Lower leg skin (tissue), 3 donors: ENCODE data around the gene MEP1A.

Experiments
- CTCF ChIP-seq, 3 donors: fragments of 450-650 bp; IDR thresholded peaks; one replicate each; pipeline ENCODE4 v1.5.1; 2016; ENCODE audit warnings: antibody characterized with exemption in 3 of 3, mild to moderate bottlenecking in 3 of 3, moderate library complexity in 2 of 3
- POLR2A ChIP-seq, 2 donors: fragments of 450-650 bp; IDR thresholded peaks; one replicate each; pipeline ENCODE4 v1.6.1; 2016 to 2017; ENCODE audit warnings: antibody characterized with exemption in 2 of 2, mild to moderate bottlenecking in 1 of 2, moderate library complexity in 1 of 2

DNA sequence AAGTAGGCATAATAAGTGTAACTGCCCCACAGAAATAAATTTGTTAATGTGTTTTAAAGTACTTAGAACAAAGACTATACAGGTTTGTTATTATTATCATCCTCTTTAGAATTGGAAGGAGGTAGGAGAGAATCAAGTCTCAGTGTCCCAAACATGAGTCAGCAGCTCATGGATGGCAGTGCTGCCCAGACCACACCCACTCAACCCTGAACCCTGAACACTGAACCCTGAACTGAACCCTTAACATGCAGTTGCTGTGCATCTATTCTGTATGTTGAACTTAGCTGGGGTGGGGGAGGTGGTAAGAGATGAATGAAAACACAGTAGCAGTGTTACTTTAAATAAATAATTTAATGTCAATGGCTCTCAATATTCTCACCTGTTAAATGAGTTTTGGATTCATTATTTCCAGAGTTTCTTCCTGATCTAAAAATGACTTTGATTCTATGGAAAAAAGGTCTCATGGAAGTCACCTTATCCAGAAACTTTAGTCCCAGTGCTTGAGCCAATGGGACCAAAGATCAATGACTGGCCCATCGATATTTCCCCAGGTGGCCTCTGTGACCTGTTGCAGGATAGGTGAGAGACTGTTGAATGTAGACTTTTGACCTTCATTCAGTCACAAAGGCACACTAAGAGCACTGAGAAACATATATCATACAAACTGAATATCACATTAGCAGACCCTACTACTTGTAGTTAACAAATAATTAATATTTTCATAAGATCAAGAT, 49.6 kb upstream of the MEP1A start:
- no peak for TF ChIP-seq CTCF (IDR thresholded peaks at IDR 0.05)
- no peak for TF ChIP-seq POLR2A (IDR thresholded peaks at IDR 0.05)
